HepG2 (cell line): ENCODE measurements around the gene FRMD5. TPM values are rescaled to one million over a fixed set of nuclear protein-coding genes. Genes with fewer than 3 reads are reported as not detected.
A peak's percentile ranks its signal among the peaks of the same experiment; 100 is the strongest.

Source experiments
- ATAC-seq: fragments of 200-7000 bp; cut with Tn5 transposase; 3 replicates; pipeline ENCODE4 v1.9.1; 2020; ENCODE audit warnings: mild to moderate bottlenecking, moderate library complexity
- BruUV-seq: library from RNA; stranded (reverse); fragments of 400-500 nt; replicated peaks from 2 replicates; lab custom pipeline; 2021; lab: Mats Ljungman, UMichigan
- CTCF ChIA-PET: fragments of 300-600 bp; formaldehyde crosslinking; extraction: SDS; loops from one replicate; lab custom pipeline; 2021; ENCODE audit warnings: low total read pairs, inconsistent platforms, low intra/inter-chr PET ratio; lab: Yijun Ruan, JAX
- POLR2A ChIA-PET: fragments of 350-600 bp; sonication (Branson Sonifier 250); formaldehyde crosslinking; loops from one replicate; lab custom pipeline; 2020; ENCODE audit warnings: antibody characterized with exemption, inconsistent platforms; lab: Yijun Ruan, JAX
- DNase-seq: peaks from one replicate; pipeline ENCODE4 v3.0.0-alpha.2; 2015; ENCODE audit warnings: low spot score
- FAIRE-seq: peaks from 3 replicates; lab custom pipeline; 2011; peaks lifted over from hg19 to GRCh38; lab: Jason Lieb, UNC
- H2AFZ ChIP-seq: one replicate; pipeline ENCODE4 v1.6.1; 2011; ENCODE audit warnings: low read length, inconsistent platforms
- H3K27ac ChIP-seq: fragments of 300-600 bp; 3 replicates; pipeline ENCODE4 v1.8.0; 2011; ENCODE audit warnings: mixed run types, mild to moderate bottlenecking, mixed read lengths, low read length, inconsistent platforms; ENCODE audit not compliant: insufficient read depth; ENCODE audit errors: extremely low read length
- H3K27me3 ChIP-seq, 2 experiments: fragments of 200-600 bp in 1 of 2; 2 replicates in 1 of 2; 3 replicates in 1 of 2; pipeline versions ENCODE4 v1.6.0 to v1.8.0; 2011; ENCODE audit warnings: low read length in 2 of 2, mild to moderate bottlenecking in 2 of 2, moderate library complexity in 2 of 2, inconsistent platforms in 1 of 2; ENCODE audit not compliant: insufficient read depth in 2 of 2, control insufficient read depth in 1 of 2
- H3K36me3 ChIP-seq, 2 experiments: fragments of 200-600 bp in 1 of 2; replicated peaks in 1 of 2; 2 replicates in 1 of 2; 3 replicates in 1 of 2; pipeline versions ENCODE4 v1.5.1 to v1.8.0; 2011; ENCODE audit warnings: low read length in 2 of 2, inconsistent platforms in 1 of 2; ENCODE audit not compliant: insufficient read depth in 2 of 2, control insufficient read depth in 1 of 2
- H3K4me1 ChIP-seq: 2 replicates; pipeline ENCODE4 v1.5.1; 2012; ENCODE audit warnings: low read length, inconsistent platforms; ENCODE audit not compliant: insufficient read depth
- H3K4me2 ChIP-seq: 2 replicates; pipeline ENCODE4 v1.6.0; 2011; ENCODE audit warnings: low read depth, low read length, inconsistent platforms
- H3K4me3 ChIP-seq, 3 experiments: fragments of 200-600 bp in 1 of 3; sonication (generic), shearing (Covaris generic) in 1 of 3; replicated peaks in 1 of 3; 2 replicates each; pipeline ENCODE4 v1.5.1; 2011 to 2016; ENCODE audit warnings: low read length in 3 of 3, inconsistent platforms in 2 of 3, low read depth in 2 of 3, mild to moderate bottlenecking in 2 of 3, control low read depth in 1 of 3, mixed read lengths in 1 of 3; ENCODE audit not compliant: insufficient read depth in 1 of 3
- H3K79me2 ChIP-seq: one replicate; pipeline ENCODE4 v1.6.1; 2011; ENCODE audit warnings: low read length, inconsistent platforms; ENCODE audit not compliant: insufficient read depth
- H3K9ac ChIP-seq: 2 replicates; pipeline ENCODE4 v1.6.0; 2011; ENCODE audit warnings: mild to moderate bottlenecking, low read depth, low read length, inconsistent platforms; ENCODE audit not compliant: insufficient read depth
- H3K9me3 ChIP-seq: 2 replicates; pipeline ENCODE4 v1.5.1; 2012; ENCODE audit warnings: mild to moderate bottlenecking, low read length
- H4K20me1 ChIP-seq: 2 replicates; pipeline ENCODE4 v1.6.0; 2011; ENCODE audit warnings: inconsistent platforms, mild to moderate bottlenecking, low read length, moderate library complexity; ENCODE audit not compliant: insufficient read depth
- ATF7-NPFF ChIP-seq: sonication (generic); formaldehyde crosslinking; IDR thresholded peaks from 2 replicates; pipeline ENCODE4 v1.8.1; 2023; ENCODE audit warnings: mild to moderate bottlenecking, low read depth, missing genetic modification reagents, moderate library complexity
- CTCF ChIP-seq: sonication (generic); formaldehyde crosslinking; IDR thresholded peaks from 2 replicates; pipeline ENCODE4 v1.5.0; 2020; ENCODE audit warnings: mild to moderate bottlenecking, missing genetic modification reagents, moderate library complexity
- GTF3A ChIP-seq: sonication (generic); formaldehyde crosslinking; conservative IDR thresholded peaks from 2 replicates; pipeline ENCODE4 v1.4.0; 2020; ENCODE audit warnings: mild to moderate bottlenecking, missing genetic modification reagents
- HOMEZ ChIP-seq: IDR thresholded peaks from 2 replicates; pipeline ENCODE4 v1.6.1; 2016; ENCODE audit warnings: low read depth
- ZBTB33 ChIP-seq: sonication (generic); formaldehyde crosslinking; IDR thresholded peaks from 2 replicates; pipeline ENCODE4 v1.4.0; 2020; ENCODE audit warnings: missing genetic modification reagents
- ZC3H13 ChIP-seq: sonication (generic); formaldehyde crosslinking; IDR thresholded peaks from 2 replicates; pipeline ENCODE4 v1.8.1; 2023; ENCODE audit warnings: mild to moderate bottlenecking, missing genetic modification reagents, moderate library complexity
- ZKSCAN5 ChIP-seq: sonication (generic); formaldehyde crosslinking; IDR thresholded peaks from 2 replicates; pipeline ENCODE4 v1.5.1; 2020; ENCODE audit warnings: mild to moderate bottlenecking, missing genetic modification reagents
- ZNF317 ChIP-seq: sonication (generic); formaldehyde crosslinking; IDR thresholded peaks from 2 replicates; pipeline ENCODE4 v1.5.0; 2020; ENCODE audit warnings: mild to moderate bottlenecking, missing genetic modification reagents
- ZNF331 ChIP-seq: sonication (generic); formaldehyde crosslinking; IDR thresholded peaks from 2 replicates; pipeline ENCODE4 v1.4.0; 2020; ENCODE audit warnings: missing genetic modification reagents
- ZNF431 ChIP-seq: sonication (generic); formaldehyde crosslinking; IDR thresholded peaks from 2 replicates; pipeline ENCODE4 v1.9.0; 2022; ENCODE audit warnings: missing genetic modification reagents, low read depth, mild to moderate bottlenecking, borderline replicate concordance
- ZNF768 ChIP-seq: sonication (generic); formaldehyde crosslinking; IDR thresholded peaks from 2 replicates; pipeline ENCODE4 v1.4.0; 2020; ENCODE audit warnings: missing genetic modification reagents
- WGBS: methylation state at CpG from one replicate; pipeline ENCODE4 v1.1.6; 2017; ENCODE audit warnings: low lambda C conversion rate; 5-methylcytosine and 5-hydroxymethylcytosine counted together
- in situ Hi-C: cut with HindIII; loops from 2 replicates; pipeline ENCODE4 v1.10.0; 2017; ENCODE audit warnings: low pct_unique_long_range_greater_than_20kb; ENCODE audit not compliant: extremely low pct_ligation_motif_present
- intact Hi-C: fragments of 100-400 bp; cut with micrococcal nuclease; formaldehyde crosslinking; loops from one replicate; pipeline ENCODE4 v1.10.0; 2022; ENCODE audit not compliant: unreplicated experiment
- polyA plus RNA-seq, 8 experiments: library from polyadenylated mRNA; depleted of rRNA in 3 of 8; stranded (reverse) in 7 of 8; unstranded in 1 of 8; fragments of >200 nt; fragmentation: Illumina TruSeq in 4 of 8; extraction: Trizol in 4 of 8; gene quantifications; 2 replicates each; pipeline versions ENCODE4 v1.2.1 to v1.2.3, GENCODE V29; 2011 to 2016; ENCODE audit warnings: low read depth in 4 of 8, missing spikeins in 1 of 8, mixed read lengths in 1 of 8; ENCODE audit not compliant: insufficient read depth in 1 of 8
- total RNA-seq, 5 experiments: library from RNA; depleted of rRNA; stranded (reverse); fragments of >200 nt; fragmentation: Illumina TruSeq; extraction: Trizol; gene quantifications; 2 replicates each; pipeline ENCODE4 v1.2.3, GENCODE V29; 2016; ENCODE audit warnings: low read depth in 1 of 5
- TF ChIP-seq, protein P1 (sequence below): fragments of 450-650 bp; IDR thresholded peaks from 2 replicates; pipeline ENCODE4 v1.6.1; 2016

Gene FRMD5
- total and polyA plus RNA-seq, 2 of the 13 experiments (the other 11 are each of a cell fraction or from before 2014, with no cell fraction given) = 0.93 to 1.5 TPM

DNA sequence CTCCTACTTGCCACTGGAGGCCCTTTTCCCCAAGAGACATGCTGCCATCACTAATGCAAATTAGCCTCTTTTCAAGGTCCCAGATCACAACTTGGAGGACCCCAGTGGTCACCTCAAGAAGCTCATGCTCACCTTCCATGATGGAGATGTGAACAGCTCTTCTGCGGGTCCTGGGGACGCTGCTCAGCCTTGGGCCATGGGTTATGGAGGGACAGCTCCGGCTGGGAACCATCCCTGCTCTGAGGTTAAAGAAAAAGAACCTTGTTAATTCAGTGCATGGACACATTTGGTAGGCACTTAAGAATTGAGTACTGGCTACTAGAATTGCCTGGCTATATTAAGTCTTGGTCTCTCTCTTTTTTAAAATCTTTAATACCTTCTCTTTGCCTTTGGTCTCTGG is 311.5 kb downstream of the FRMD5 start (continued):
- no peak for TF ChIP-seq ZKSCAN5
- no peak for TF ChIP-seq ZNF768 (CRISPR knock-in tag)
- no peak for TF ChIP-seq ZNF431 (CRISPR knock-in tag)
- TF ChIP-seq ZNF317 (CRISPR knock-in tag) = no peak
- TF ChIP-seq ZC3H13 (CRISPR knock-in tag) = no peak
- no peak for TF ChIP-seq HOMEZ
- no peak for TF ChIP-seq ATF7-NPFF (CRISPR knock-in tag)
- no peak for TF ChIP-seq GTF3A (CRISPR knock-in tag)
- TF ChIP-seq, protein P1, sequence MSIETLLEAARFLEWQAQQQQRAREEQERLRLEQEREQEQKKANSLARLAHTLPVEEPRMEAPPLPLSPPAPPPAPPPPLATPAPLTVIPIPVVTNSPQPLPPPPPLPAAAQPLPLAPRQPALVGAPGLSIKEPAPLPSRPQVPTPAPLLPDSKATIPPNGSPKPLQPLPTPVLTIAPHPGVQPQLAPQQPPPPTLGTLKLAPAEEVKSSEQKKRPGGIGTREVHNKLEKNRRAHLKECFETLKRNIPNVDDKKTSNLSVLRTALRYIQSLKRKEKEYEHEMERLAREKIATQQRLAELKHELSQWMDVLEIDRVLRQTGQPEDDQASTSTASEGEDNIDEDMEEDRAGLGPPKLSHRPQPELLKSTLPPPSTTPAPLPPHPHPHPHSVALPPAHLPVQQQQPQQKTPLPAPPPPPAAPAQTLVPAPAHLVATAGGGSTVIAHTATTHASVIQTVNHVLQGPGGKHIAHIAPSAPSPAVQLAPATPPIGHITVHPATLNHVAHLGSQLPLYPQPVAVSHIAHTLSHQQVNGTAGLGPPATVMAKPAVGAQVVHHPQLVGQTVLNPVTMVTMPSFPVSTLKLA = no peak

- H3K79me2 ChIP-seq = no peaks in the 10 kb centered on the region
- ATAC-seq = peak; percentile 82
- TF ChIP-seq CTCF (CRISPR knock-in tag) = peak; percentile 53
- peak; percentile 50; the same call in 1 of the 2 replicates for TF ChIP-seq ZBTB33 (CRISPR knock-in tag)
- no peak for TF ChIP-seq ZNF331 (CRISPR knock-in tag)
- no peaks in the 10 kb centered on the region for H4K20me1 ChIP-seq
- no peak overlapping the region for H3K4me3 ChIP-seq
- no peaks in the 10 kb centered on the region for H3K27me3 ChIP-seq
- POLR2A ChIA-PET = no interaction called here
- H3K9ac ChIP-seq = no peak overlapping the region
- CTCF ChIA-PET = no interaction called here
- no peak for FAIRE-seq
- intact Hi-C loops = no loop called here
- no peak overlapping the region for H2AFZ ChIP-seq
- H3K4me2 ChIP-seq = no peak overlapping the region
- no peak for DNase-seq
- H3K27ac ChIP-seq = no peak overlapping the region
- no peaks in the 10 kb centered on the region for H3K9me3 ChIP-seq
- no TSS peak for BruUV-seq
- H3K36me3 ChIP-seq = no peaks in the 10 kb centered on the region
- H3K4me1 ChIP-seq = no peaks in the 10 kb centered on the region
- WGBS = 61% methylated on average over 7 of the region's 7 CpGs
- in situ Hi-C loops = loop anchor here (25.0 kb wide), 1 partner anchor 630 kb away; no protein-coding TSS in a partner anchor
Measured at GRCh38 chr15:43881944-43882343, 313.1 kb downstream of the FRMD5 start.
